ENCODE results near the gene PRLR.

- TF ChIP-seq FOXM1 (IDR thresholded peaks at IDR 0.05; ENCODE audit: borderline replicate concordance): no peak
- TF ChIP-seq L3MBTL2 (conservative IDR thresholded peaks at IDR 0.05): no peak
- no peak for TF ChIP-seq ZNF384 (IDR thresholded peaks at IDR 0.05)
- no peak for TF ChIP-seq LEF1 (IDR thresholded peaks at IDR 0.05; ENCODE audit: borderline replicate concordance)
- no peak for TF ChIP-seq SUZ12 (IDR thresholded peaks at IDR 0.05)
- no peak for TF ChIP-seq HDGF (IDR thresholded peaks at IDR 0.05; ENCODE audit: borderline replicate concordance)
- no peak for TF ChIP-seq TARDBP (IDR thresholded peaks at IDR 0.05)
- no peak for TF ChIP-seq FOXK2 (IDR thresholded peaks at IDR 0.05)
- TF ChIP-seq BHLHE40 (IDR thresholded peaks at IDR 0.05; ENCODE audit: borderline replicate concordance): no peak
- TF ChIP-seq FOXA1 (IDR thresholded peaks at IDR 0.05): no peak
- TF ChIP-seq SP1 (IDR thresholded peaks at IDR 0.05): no peak
- TF ChIP-seq ELF4 (IDR thresholded peaks at IDR 0.05): no peak
- TF ChIP-seq PKNOX1 (IDR thresholded peaks at IDR 0.05): no peak
- TF ChIP-seq CTBP1 (IDR thresholded peaks at IDR 0.05; ENCODE audit: borderline replicate concordance): no peak
Observed at GRCh38 chr5:35010676-35011075, 219.6 kb downstream of the PRLR start.
